WI38 (cell line): Measurements from ENCODE around the gene M1AP.
A peak's percentile ranks its signal among the peaks of the same experiment; 100 is the strongest.

Experiments
- H3K4me3 ChIP-seq: 2 replicates; pipeline ENCODE4 v1.5.1; 2011; ENCODE audit warnings: low read depth, mild to moderate bottlenecking, control low read depth, low read length
- TF ChIP-seq, protein P1 (sequence below): IDR thresholded peaks from 2 replicates; pipeline ENCODE4 v1.5.1; 2012; ENCODE audit warnings: low read depth, mild to moderate bottlenecking, control low read depth, low read length

M1AP gene

GRCh38 chr2:74599676-74600075 lies 48.5 kb downstream of the M1AP start:
- no peak overlapping the region for H3K4me3 ChIP-seq
- TF ChIP-seq, protein P1, sequence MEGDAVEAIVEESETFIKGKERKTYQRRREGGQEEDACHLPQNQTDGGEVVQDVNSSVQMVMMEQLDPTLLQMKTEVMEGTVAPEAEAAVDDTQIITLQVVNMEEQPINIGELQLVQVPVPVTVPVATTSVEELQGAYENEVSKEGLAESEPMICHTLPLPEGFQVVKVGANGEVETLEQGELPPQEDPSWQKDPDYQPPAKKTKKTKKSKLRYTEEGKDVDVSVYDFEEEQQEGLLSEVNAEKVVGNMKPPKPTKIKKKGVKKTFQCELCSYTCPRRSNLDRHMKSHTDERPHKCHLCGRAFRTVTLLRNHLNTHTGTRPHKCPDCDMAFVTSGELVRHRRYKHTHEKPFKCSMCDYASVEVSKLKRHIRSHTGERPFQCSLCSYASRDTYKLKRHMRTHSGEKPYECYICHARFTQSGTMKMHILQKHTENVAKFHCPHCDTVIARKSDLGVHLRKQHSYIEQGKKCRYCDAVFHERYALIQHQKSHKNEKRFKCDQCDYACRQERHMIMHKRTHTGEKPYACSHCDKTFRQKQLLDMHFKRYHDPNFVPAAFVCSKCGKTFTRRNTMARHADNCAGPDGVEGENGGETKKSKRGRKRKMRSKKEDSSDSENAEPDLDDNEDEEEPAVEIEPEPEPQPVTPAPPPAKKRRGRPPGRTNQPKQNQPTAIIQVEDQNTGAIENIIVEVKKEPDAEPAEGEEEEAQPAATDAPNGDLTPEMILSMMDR = no peak

- TF ChIP-seq, protein P1 = no peak
- no peak overlapping the region for H3K4me3 ChIP-seq
These were observed 50.7 kb downstream of the M1AP start for GRCh38 chr2:74597410-74597809.

DNA sequence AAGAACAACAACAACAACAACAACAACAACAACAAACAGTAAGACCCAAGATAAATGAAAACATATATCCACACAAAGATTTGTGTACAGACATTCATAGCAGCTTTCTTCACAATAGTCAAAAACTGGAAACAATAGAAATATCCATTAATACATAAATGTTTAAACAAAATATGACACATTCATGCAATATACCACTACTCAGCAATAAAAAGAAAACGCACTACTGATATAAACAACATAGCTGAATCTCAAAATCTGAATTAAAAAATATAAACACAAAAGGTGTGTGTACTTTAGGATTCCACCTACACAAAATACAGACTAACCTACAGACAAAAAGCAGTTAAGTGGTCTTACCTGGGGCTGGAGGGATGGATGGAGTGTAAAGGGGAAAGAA lies 51.5 kb downstream of the M1AP start:
- no peak overlapping the region for H3K4me3 ChIP-seq
- TF ChIP-seq, protein P1 = no peak

GRCh38 chr2:74593826-74594772 lies 54.0 kb downstream of the M1AP start:
- H3K4me3 ChIP-seq = no peak overlapping the region
- TF ChIP-seq, protein P1 = no peak

- TF ChIP-seq, protein P1 = no peak
- no peak overlapping the region for H3K4me3 ChIP-seq
These were observed 59.5 kb downstream of the M1AP start for GRCh38 chr2:74588664-74589063.

DNA sequence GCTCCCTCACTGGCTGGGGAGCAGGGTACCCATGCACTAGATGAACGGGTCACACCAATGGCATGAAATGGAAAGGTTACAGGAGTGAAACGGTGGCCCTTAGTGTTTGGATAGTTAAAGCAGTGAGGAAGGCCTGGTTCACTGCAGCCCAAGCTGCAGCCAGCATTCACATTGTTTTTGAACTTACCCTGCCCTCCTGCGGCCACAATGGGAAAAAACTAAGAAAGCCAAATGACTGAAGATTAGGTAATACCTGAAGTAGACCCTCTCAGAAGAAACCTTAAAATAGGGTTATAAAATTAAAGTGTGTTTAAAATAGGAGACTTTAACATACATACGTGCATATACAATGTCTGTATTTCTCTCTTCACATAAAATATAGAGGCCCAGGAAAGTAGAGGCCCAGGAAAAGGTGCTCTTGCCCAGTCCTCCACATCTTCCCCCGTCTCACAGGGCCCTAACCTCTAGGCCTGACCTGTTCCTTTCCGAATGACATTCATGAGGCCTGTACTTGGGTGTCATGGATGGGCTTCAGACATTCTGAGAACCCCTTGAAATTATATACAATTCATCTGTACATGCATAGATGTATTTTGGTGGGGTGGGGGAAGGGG lies 60.4 kb downstream of the M1AP start:
- TF ChIP-seq, protein P1 = peak; percentile 44; the same call in 1 of the 2 replicates
- no peak overlapping the region for H3K4me3 ChIP-seq
